T-helper 2 cell treated with Interferon-gamma antibody and Interleukin-4, amounts not matched to agents 100 ng/mL and 5 ng/mL, for 36 hours (primary cell): Measurements from ENCODE around the gene KCNIP1. TPM values are rescaled to one million over a fixed set of nuclear protein-coding genes. Genes with fewer than 3 reads are reported as not detected.

ENCODE experiments used
- intact Hi-C: fragments of 100-400 bp; cut with micrococcal nuclease; formaldehyde crosslinking; loops from one replicate; pipeline ENCODE4 v1.15.1; 2023
- total RNA-seq: library from RNA; stranded (reverse); gene quantifications from 2 replicates; pipeline ENCODE4 v1.2.3, GENCODE V29; 2022

The KCNIP1 gene
- total RNA-seq, 1 donor from 2014 or later: not detected

GRCh38 chr5:170596482-170597044 lies 92.7 kb downstream of the KCNIP1 start:
- intact Hi-C loops: no loop called here

GRCh38 chr5:170597109-170597751 lies 93.4 kb downstream of the KCNIP1 start:
- intact Hi-C loops: no loop called here

DNA sequence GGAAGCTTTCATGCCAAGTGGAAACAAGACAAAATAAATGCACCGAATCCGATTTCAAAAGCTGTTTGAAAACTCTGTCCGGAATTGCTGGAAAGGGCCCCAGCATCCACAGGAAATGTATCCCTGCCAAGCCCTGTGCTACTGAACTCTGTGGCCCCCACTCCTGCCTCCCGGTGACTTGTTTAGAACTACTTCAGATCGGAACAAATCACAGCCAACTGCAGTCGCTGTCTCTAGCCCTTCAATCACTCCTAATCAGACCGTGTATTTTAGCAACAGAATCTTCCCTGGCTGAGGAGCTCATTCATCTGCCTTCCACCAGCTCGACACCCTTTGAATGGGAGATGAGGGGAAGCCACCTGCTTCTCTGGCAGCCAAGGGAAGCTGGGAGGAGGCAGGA lies 94.1 kb downstream of the KCNIP1 start:
- intact Hi-C loops: no loop called here

DNA sequence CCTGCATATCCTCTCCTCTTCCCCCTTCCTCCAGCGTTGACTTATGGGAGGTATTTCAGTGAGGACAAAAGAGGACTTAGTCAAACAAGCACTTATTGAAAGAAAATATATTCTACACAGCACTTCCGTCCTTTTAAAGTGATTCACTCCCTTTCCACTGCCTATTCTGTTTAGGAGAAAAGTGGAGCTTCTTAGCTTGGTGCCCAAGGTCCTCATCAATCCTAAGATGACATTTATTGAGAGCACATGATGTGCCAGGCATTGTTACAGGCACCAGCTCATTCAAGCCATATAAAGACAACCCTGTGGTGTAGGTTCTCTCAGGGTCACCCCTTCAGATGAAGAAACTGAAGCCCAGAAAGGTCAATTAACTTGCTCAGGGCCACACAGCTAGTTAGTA lies 95.9 kb downstream of the KCNIP1 start:
- intact Hi-C loops: no loop called here

DNA sequence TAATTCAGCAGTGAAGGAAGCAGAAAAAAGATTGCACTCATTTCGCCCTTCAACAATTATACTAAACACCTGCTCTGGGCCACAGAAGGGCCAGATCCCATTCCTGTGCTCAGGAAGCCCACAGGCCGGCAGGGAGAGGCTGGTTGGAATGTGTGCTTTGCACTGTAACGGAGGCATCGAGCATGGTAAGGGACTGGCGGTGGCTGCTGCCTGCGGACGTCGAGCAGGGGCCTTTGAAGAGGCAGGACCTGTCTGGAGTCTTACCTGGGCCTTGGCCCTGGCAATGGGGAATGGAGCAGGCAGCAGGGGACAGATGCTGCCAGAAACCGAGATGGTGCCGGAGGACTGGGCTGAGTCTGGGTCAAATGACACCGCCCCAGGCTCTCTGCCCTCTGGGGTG lies 97.8 kb downstream of the KCNIP1 start:
- intact Hi-C loops: no loop called here

- intact Hi-C loops: no loop called here
Measured at GRCh38 chr5:170603109-170603508, 99.3 kb downstream of the KCNIP1 start.

DNA sequence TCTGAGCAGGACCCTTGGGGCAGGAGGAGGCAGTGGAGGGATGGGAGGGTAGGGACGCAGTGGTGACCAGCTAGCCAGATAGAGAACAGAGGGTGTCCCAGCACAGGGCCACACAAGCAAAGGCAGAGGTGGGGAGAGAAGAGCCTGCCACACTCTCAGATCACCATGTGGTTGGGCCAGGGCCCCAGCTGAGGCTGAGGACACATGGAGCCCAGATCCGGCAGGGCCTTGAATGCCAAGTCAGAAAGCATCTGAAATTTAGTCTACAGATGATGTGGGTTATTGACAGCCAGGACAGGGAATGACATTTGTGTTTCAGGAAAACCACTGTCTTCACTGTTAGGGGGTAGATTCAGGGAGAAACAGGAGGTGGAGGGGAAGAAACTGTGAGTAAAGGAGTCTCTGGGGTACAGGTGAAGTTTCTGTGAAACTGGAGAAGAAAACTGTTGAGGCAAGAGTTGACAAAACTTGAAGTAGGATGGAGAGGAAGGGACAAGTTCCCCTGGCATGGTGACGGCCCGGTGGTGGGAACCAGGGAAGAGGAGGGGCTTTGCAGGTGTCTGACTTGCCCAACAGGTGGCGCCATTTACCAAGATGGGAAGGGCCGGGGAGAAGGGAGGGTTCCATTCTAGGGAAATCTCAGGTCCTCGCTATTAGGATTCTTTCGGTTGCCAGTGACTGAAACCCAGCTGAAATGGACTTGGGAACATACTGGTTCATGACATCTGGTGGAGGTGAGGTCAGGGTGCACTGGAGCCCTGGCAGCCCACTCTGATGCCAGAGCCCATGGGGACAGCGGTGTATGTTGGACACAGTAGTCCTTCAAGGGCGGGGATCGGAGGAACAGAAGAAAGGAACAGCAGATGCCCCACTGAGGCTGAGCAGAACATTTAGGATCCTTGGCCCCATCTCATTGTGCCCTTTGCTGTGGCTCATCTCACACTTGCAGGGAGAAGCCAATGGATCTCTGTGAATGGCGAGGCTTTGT lies 100.1 kb downstream of the KCNIP1 start:
- intact Hi-C loops: no loop called here

GRCh38 chr5:170606941-170607340 lies 103.1 kb downstream of the KCNIP1 start:
- intact Hi-C loops: no loop called here

GRCh38 chr5:170611449-170612090 lies 107.8 kb downstream of the KCNIP1 start:
- intact Hi-C loops: no loop called here

DNA sequence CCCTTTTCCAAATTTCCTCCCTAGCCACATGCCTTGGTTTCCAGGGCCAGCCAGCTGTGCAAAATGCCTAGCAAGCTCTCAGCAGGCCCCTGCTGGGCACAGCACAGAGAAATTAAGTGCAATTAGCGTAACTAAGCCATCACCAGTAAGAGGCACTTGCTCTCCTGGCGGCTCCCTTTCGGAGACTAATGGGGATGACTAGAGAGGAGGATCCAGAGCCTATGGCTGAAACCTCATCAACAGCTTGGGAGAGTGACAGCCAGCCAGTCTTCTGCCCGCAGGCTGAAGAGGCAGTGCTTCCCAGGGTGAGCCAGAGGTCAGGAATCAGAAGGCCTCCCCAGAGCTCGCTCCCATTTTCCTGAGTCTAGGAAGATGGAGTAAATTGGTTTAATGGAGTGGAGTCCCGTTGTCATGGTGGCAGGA lies 108.4 kb downstream of the KCNIP1 start:
- intact Hi-C loops: no loop called here

DNA sequence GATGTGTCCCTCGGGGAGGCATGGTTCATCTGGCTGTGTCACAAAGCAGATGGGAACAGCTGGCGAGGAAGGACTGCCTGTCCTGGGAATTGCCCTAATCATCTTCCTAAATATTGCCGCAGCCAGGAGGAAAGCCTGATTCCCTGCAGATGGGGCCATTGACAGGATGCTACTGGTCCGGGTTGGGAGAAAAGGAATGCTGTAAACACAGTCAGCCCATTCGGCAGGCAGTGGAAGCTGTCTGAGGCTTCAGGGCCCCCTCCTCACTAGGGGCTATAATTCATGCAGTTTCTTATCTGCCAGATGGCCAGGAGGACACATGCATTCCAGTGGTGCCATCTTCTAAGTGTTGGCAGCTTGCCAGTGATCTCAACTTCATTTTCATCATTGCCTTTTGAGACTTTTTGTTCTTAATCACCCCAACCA lies 110.3 kb downstream of the KCNIP1 start:
- intact Hi-C loops: no loop called here

- intact Hi-C loops: no loop called here
Measured at GRCh38 chr5:170614720-170615119, 110.9 kb downstream of the KCNIP1 start.

GRCh38 chr5:170617533-170618490 lies 114.0 kb downstream of the KCNIP1 start:
- intact Hi-C loops: no loop called here

GRCh38 chr5:170619869-170620268 lies 116.0 kb downstream of the KCNIP1 start:
- intact Hi-C loops: no loop called here

GRCh38 chr5:170622933-170623332 lies 119.1 kb downstream of the KCNIP1 start:
- intact Hi-C loops: loop anchor here (2.0 kb wide), 1 partner anchor 188 kb away; no protein-coding TSS in a partner anchor

- intact Hi-C loops: loop anchor here (2.0 kb wide), 1 partner anchor 189 kb away; no protein-coding TSS in a partner anchor
Measured at GRCh38 chr5:170623576-170624181, 119.9 kb downstream of the KCNIP1 start.

- intact Hi-C loops: no loop called here
Measured at GRCh38 chr5:170625221-170626165, 121.7 kb downstream of the KCNIP1 start.

DNA sequence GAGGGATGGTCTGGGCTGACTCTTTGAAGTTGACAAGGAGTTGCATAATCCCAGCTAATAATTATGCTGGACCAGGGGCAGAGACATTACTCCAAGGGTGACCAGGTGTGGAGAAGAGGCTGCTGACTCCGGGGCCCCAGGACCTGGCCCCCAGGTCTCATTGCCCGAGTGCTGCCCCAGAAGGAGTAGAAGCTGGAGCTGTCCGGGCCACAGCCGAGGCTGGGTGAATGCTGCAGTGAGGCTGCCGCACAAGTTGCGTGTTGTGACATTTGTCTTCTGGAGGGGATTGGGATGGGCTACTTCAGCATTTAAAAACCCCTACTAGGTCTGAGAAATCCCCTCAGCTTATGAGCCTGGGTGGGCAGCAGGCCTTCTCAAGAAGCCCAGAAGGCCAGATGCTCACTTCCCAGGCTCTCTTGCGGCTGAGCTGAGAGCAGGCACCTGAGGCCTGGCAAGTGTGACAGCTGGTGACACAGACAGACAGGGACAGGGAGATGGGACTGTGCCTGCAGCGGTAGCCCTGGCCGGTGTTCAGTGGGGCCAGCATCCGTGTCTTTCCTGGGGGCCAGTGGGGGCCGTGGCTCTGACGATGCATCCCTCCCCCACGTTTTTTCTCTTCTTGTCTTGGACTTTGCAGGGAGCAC lies 122.8 kb downstream of the KCNIP1 start:
- intact Hi-C loops: no loop called here
